CD14-positive monocyte (primary cell): ENCODE data around the gene HMCN2. TPM values are rescaled to one million over a fixed set of nuclear protein-coding genes. Genes with fewer than 3 reads are reported as not detected.

Source experiments
- DNase-seq, 3 donors: peaks; one replicate each; pipeline ENCODE4 v3.0.0-alpha.2; 2011 to 2022
- H2AFZ ChIP-seq: 2 replicates; pipeline ENCODE4 v1.6.0; 2012; ENCODE audit warnings: mild to moderate bottlenecking, low read depth, low read length, inconsistent platforms; ENCODE audit not compliant: insufficient read depth, poor library complexity, severe bottlenecking
- H3K27ac ChIP-seq, 2 donors: 1 replicate in 1 of 2; 2 replicates in 1 of 2; pipeline ENCODE4 v1.5.1; 2012 to 2013; ENCODE audit warnings: low read length in 2 of 2, control low read depth in 1 of 2, inconsistent platforms in 1 of 2, low read depth in 1 of 2, mild to moderate bottlenecking in 1 of 2
- H3K27me3 ChIP-seq, 2 donors: one replicate each; pipeline versions ENCODE4 v1.6.0 to v1.6.1; 2011 to 2013; ENCODE audit warnings: low read length in 2 of 2; ENCODE audit not compliant: control insufficient read depth in 2 of 2, insufficient read depth in 2 of 2
- H3K36me3 ChIP-seq, 2 donors: replicated peaks in 1 of 2; 1 replicate in 1 of 2; 2 replicates in 1 of 2; pipeline versions ENCODE4 v1.5.1 to v1.6.1; 2012 to 2013; ENCODE audit warnings: low read length in 2 of 2, control low read depth in 1 of 2, inconsistent platforms in 1 of 2, mild to moderate bottlenecking in 1 of 2; ENCODE audit not compliant: insufficient read depth in 2 of 2, control insufficient read depth in 1 of 2
- H3K4me1 ChIP-seq, 2 donors: 1 replicate in 1 of 2; 2 replicates in 1 of 2; pipeline versions ENCODE4 v1.5.1 to v1.6.1; 2012 to 2013; ENCODE audit warnings: low read length in 2 of 2, control low read depth in 1 of 2, inconsistent platforms in 1 of 2, mild to moderate bottlenecking in 1 of 2, moderate library complexity in 1 of 2; ENCODE audit not compliant: insufficient read depth in 2 of 2, control insufficient read depth in 1 of 2
- H3K4me2 ChIP-seq: replicated peaks from 2 replicates; pipeline ENCODE3; 2012; ENCODE audit warnings: low read length, moderate library complexity, mild to moderate bottlenecking; ENCODE audit not compliant: poor library complexity, severe bottlenecking; ENCODE audit errors: extremely low read depth
- H3K4me3 ChIP-seq, 3 experiments: fragments of 200-600 bp in 1 of 3; sonication (generic) in 1 of 3; replicated peaks in 1 of 3; 1 replicate in 2 of 3; 2 replicates in 1 of 3; pipeline ENCODE4 v1.5.1; 2011 to 2013; ENCODE audit warnings: low read length in 3 of 3, mild to moderate bottlenecking in 3 of 3, control low read depth in 2 of 3, low read depth in 2 of 3, inconsistent platforms in 1 of 3, moderate library complexity in 1 of 3
- H3K79me2 ChIP-seq: 2 replicates; pipeline ENCODE4 v1.6.0; 2012; ENCODE audit warnings: mild to moderate bottlenecking, control low read depth, inconsistent platforms, low read length, moderate library complexity; ENCODE audit not compliant: insufficient read depth
- H3K9ac ChIP-seq: 2 replicates; pipeline ENCODE4 v1.6.0; 2017; ENCODE audit warnings: low read length, mild to moderate bottlenecking; ENCODE audit not compliant: insufficient read depth, poor library complexity, severe bottlenecking
- H3K9me3 ChIP-seq, 2 donors: replicated peaks in 1 of 2; 1 replicate in 1 of 2; 2 replicates in 1 of 2; pipeline versions ENCODE4 v1.5.1 to v1.6.1; 2012 to 2013; ENCODE audit warnings: low read length in 2 of 2, control low read depth in 1 of 2; ENCODE audit not compliant: control insufficient read depth in 1 of 2, insufficient read depth in 1 of 2
- H4K20me1 ChIP-seq: 2 replicates; pipeline ENCODE4 v1.6.0; 2012; ENCODE audit warnings: mild to moderate bottlenecking, low read length, control low read depth, moderate library complexity; ENCODE audit not compliant: insufficient read depth
- H3K27ac Mint-ChIP-seq, 7 donors: one replicate each; pipeline ENCODE4 v1.8.0; 2020; ENCODE audit warnings: mild to moderate bottlenecking in 7 of 7, mixed read lengths in 7 of 7, moderate library complexity in 6 of 7, inconsistent platforms in 2 of 7
- H3K27me3 Mint-ChIP-seq, 3 donors: one replicate each; pipeline ENCODE4 v1.8.0; 2021 to 2022; ENCODE audit warnings: low read depth in 3 of 3, mild to moderate bottlenecking in 3 of 3, mixed read lengths in 3 of 3, moderate library complexity in 3 of 3, inconsistent platforms in 1 of 3
- H3K36me3 Mint-ChIP-seq, 2 donors: one replicate each; pipeline ENCODE4 v1.8.0; 2020; ENCODE audit warnings: mixed read lengths in 2 of 2, inconsistent platforms in 1 of 2, mild to moderate bottlenecking in 1 of 2
- H3K4me1 Mint-ChIP-seq: one replicate; pipeline ENCODE4 v1.8.0; 2020; ENCODE audit warnings: mild to moderate bottlenecking, mixed read lengths
- H3K4me3 Mint-ChIP-seq, 2 donors: one replicate each; pipeline ENCODE4 v1.8.0; 2020; ENCODE audit warnings: mild to moderate bottlenecking in 2 of 2, mixed read lengths in 2 of 2, moderate library complexity in 1 of 2
- H3K9me3 Mint-ChIP-seq, 7 donors: one replicate each; pipeline ENCODE4 v1.8.0; 2020 to 2022; ENCODE audit warnings: mixed read lengths in 7 of 7, mild to moderate bottlenecking in 6 of 7, moderate library complexity in 6 of 7, inconsistent platforms in 2 of 7
- WGBS: methylation state at CpG from one replicate; pipeline ENCODE4 v1.1.5; 2013; ENCODE audit warnings: missing lambda C conversion rate; ENCODE audit not compliant: insufficient coverage; 5-methylcytosine and 5-hydroxymethylcytosine counted together
- intact Hi-C, 2 donors: fragments of 100-400 bp; cut with micrococcal nuclease; formaldehyde crosslinking; loops; one replicate each; pipeline versions ENCODE4 v1.15.0 to v1.15.1; 2023
- polyA plus RNA-seq, 3 donors: library from polyadenylated mRNA; depleted of rRNA in 1 of 3; unstranded in 2 of 3; stranded (reverse) in 1 of 3; fragments of 300-500 nt in 2 of 3; fragments of >200 nt in 1 of 3; fragmentation: Illumina TruSeq in 2 of 3; gene quantifications; 1 replicate in 2 of 3; 2 replicates in 1 of 3; pipeline ENCODE4 v1.2.3, GENCODE V29; 2012 to 2021
- TF ChIP-seq, protein P1 (sequence below): fragments of 200-600 bp; IDR thresholded peaks from one replicate; pipeline ENCODE4 v1.8.0; 2022; ENCODE audit warnings: antibody characterized with exemption, mild to moderate bottlenecking

HMCN2 gene
- polyA plus RNA-seq, 3 donors = not detected

- no peaks in the 10 kb centered on the region for H3K27me3 ChIP-seq
- H3K27ac ChIP-seq = no peak overlapping the region
- no peak overlapping the region for H2AFZ ChIP-seq
- H3K9me3 ChIP-seq = no peaks in the 10 kb centered on the region
- H4K20me1 ChIP-seq = no peaks in the 10 kb centered on the region
- H3K27me3 Mint-ChIP-seq = peaks cover 2 to 9% (median 2%) of the 10 kb centered on the region in 3 donors
- no peak overlapping the region for H3K27ac Mint-ChIP-seq
- H3K9ac ChIP-seq = no peak overlapping the region
- no peak overlapping the region for H3K4me3 Mint-ChIP-seq
- no peak for DNase-seq
- no peaks in the 10 kb centered on the region for H3K36me3 ChIP-seq
- H3K4me1 ChIP-seq = no peaks in the 10 kb centered on the region
- no peak overlapping the region for H3K4me2 ChIP-seq
- H3K79me2 ChIP-seq = no peaks in the 10 kb centered on the region
- intact Hi-C loops = no loop called here
- 96% methylated on average over 4 of the region's 9 CpGs for WGBS
- no peak overlapping the region for H3K4me3 ChIP-seq
- H3K36me3 Mint-ChIP-seq = no peaks in the 10 kb centered on the region
- TF ChIP-seq, protein P1, sequence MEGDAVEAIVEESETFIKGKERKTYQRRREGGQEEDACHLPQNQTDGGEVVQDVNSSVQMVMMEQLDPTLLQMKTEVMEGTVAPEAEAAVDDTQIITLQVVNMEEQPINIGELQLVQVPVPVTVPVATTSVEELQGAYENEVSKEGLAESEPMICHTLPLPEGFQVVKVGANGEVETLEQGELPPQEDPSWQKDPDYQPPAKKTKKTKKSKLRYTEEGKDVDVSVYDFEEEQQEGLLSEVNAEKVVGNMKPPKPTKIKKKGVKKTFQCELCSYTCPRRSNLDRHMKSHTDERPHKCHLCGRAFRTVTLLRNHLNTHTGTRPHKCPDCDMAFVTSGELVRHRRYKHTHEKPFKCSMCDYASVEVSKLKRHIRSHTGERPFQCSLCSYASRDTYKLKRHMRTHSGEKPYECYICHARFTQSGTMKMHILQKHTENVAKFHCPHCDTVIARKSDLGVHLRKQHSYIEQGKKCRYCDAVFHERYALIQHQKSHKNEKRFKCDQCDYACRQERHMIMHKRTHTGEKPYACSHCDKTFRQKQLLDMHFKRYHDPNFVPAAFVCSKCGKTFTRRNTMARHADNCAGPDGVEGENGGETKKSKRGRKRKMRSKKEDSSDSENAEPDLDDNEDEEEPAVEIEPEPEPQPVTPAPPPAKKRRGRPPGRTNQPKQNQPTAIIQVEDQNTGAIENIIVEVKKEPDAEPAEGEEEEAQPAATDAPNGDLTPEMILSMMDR = no peak
- no peaks in the 10 kb centered on the region for H3K4me1 Mint-ChIP-seq
- H3K9me3 Mint-ChIP-seq = no peaks in the 10 kb centered on the region
Measured at GRCh38 chr9:130407916-130408663, 142.5 kb downstream of the HMCN2 start.

DNA sequence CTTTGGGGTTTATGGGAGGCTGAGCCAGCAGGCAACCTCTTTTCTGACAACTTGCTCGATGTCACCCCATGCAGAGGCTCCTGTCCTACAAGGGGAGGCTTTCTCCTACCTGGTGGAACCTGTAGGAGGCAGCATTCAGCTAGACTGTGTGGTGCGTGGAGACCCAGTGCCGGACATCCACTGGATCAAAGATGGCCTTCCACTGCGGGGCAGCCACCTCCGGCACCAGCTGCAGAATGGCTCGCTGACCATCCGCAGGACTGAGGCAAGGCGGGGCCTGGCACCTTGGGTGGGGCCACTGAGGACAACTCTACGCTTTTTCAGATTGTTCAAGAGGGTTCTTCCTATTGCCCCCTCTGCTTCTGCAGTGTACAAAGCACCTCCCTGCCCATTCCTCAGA is 143.1 kb downstream of the HMCN2 start:
- H3K27me3 ChIP-seq = no peaks in the 10 kb centered on the region
- no peaks in the 10 kb centered on the region for H4K20me1 ChIP-seq
- H3K4me3 Mint-ChIP-seq = no peak overlapping the region
- no peak overlapping the region for H3K27ac Mint-ChIP-seq
- no peak for DNase-seq
- intact Hi-C loops = no loop called here
- no peaks in the 10 kb centered on the region for H3K36me3 ChIP-seq
- H3K4me1 ChIP-seq = no peaks in the 10 kb centered on the region
- no peaks in the 10 kb centered on the region for H3K9me3 Mint-ChIP-seq
- H3K4me3 ChIP-seq = no peak overlapping the region
- H3K9ac ChIP-seq = no peak overlapping the region
- H3K27me3 Mint-ChIP-seq = peaks cover 2 to 9% (median 4%) of the 10 kb centered on the region in 3 donors
- no peak overlapping the region for H2AFZ ChIP-seq
- H3K4me1 Mint-ChIP-seq = no peaks in the 10 kb centered on the region
- no peaks in the 10 kb centered on the region for H3K36me3 Mint-ChIP-seq
- WGBS = 99% methylated on average over 9 of the region's 9 CpGs
- H3K27ac ChIP-seq = no peak overlapping the region
- no peaks in the 10 kb centered on the region for H3K9me3 ChIP-seq
- H3K79me2 ChIP-seq = no peaks in the 10 kb centered on the region
- TF ChIP-seq, protein P1 = no peak
- no peak overlapping the region for H3K4me2 ChIP-seq
